ENCODE data around the gene DLGAP1.

DNA sequence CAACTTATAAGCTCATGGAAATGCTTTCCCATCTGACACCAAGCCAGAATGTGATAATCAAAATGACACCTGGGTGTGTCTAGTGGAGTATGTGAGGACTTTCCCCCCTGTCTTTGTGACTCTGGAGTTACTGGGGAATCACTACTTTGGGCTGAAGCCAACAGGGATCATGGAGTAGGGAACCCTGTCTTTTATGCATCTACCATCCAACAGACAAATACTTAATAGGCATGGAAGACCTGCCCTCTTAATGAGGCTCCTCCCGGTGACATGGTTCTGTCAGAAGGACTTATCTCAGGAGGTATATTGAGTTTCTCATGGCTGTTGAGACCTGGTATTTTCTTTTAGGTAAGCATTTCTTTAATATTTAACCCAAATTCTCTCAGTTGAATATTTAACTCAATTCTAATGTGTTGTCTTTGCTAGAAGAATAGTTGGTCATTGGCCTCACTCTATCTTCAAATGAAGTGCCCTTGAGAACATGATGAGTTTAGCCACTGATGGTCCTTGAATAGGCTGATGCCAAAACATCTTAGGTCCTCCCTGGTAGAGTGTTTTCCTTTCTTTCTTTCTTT is 963.0 kb downstream of the DLGAP1 start:
- TF ChIP-seq, protein P1, sequence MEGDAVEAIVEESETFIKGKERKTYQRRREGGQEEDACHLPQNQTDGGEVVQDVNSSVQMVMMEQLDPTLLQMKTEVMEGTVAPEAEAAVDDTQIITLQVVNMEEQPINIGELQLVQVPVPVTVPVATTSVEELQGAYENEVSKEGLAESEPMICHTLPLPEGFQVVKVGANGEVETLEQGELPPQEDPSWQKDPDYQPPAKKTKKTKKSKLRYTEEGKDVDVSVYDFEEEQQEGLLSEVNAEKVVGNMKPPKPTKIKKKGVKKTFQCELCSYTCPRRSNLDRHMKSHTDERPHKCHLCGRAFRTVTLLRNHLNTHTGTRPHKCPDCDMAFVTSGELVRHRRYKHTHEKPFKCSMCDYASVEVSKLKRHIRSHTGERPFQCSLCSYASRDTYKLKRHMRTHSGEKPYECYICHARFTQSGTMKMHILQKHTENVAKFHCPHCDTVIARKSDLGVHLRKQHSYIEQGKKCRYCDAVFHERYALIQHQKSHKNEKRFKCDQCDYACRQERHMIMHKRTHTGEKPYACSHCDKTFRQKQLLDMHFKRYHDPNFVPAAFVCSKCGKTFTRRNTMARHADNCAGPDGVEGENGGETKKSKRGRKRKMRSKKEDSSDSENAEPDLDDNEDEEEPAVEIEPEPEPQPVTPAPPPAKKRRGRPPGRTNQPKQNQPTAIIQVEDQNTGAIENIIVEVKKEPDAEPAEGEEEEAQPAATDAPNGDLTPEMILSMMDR (IDR thresholded peaks at IDR 0.05; ENCODE audit: poor library complexity): no peak
- TF ChIP-seq EZH2 (IDR thresholded peaks at IDR 0.05; ENCODE audit: borderline replicate concordance): no peak
